HCT116 (cell line): ENCODE measurements around the gene TMEM115.

ENCODE experiments used
- CTCF ChIP-seq, 3 experiments: fragments of 200-600 bp in 1 of 3; sonication (generic) in 1 of 3; IDR thresholded peaks in 2 of 3; conservative IDR thresholded peaks in 1 of 3; 2 replicates each; pipeline ENCODE4 v1.5.1; 2012 to 2017; ENCODE audit warnings: low read depth in 2 of 3, low read length in 2 of 3, antibody characterized with exemption in 1 of 3, borderline replicate concordance in 1 of 3, control low read depth in 1 of 3, mild to moderate bottlenecking in 1 of 3, mixed read lengths in 1 of 3, mixed run types in 1 of 3, moderate library complexity in 1 of 3; ENCODE audit not compliant: insufficient read depth in 1 of 3
- POLR2AphosphoS5 ChIP-seq: IDR thresholded peaks from 2 replicates; pipeline ENCODE4 v1.6.1; 2011; ENCODE audit warnings: mild to moderate bottlenecking, low read depth, low read length, moderate library complexity
- ZNF274 ChIP-seq: fragments of 200-500 bp; sonication (Bioruptor generic); IDR thresholded peaks from 2 replicates; pipeline ENCODE4 v1.6.1; 2014; ENCODE audit warnings: mild to moderate bottlenecking, low read depth, low read length, inconsistent platforms
- TF ChIP-seq, protein P1 (sequence below): IDR thresholded peaks from 2 replicates; pipeline ENCODE4 v1.6.1; 2012

- no peak for TF ChIP-seq ZNF274
- TF ChIP-seq CTCF (IDR thresholded peaks at IDR 0.05 in 2 of 3, conservative IDR thresholded peaks at IDR 0.05 in 1 of 3; ENCODE audit: borderline replicate concordance in 1 of 3, insufficient read depth in 1 of 3, low read depth in 2 of 3, low read length in 2 of 3), result no peak
- TF ChIP-seq, protein P1, sequence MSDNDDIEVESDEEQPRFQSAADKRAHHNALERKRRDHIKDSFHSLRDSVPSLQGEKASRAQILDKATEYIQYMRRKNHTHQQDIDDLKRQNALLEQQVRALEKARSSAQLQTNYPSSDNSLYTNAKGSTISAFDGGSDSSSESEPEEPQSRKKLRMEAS, result no peak
- TF ChIP-seq POLR2AphosphoS5, result no peak
Measured at GRCh38 chr3:50351323-50351697, 8.0 kb downstream of the TMEM115 start.
